ENCODE measurements around the gene TACR1.

- no peak for TF ChIP-seq POLR2A (IDR thresholded peaks at IDR 0.05)
- TF ChIP-seq CTCF (IDR thresholded peaks at IDR 0.05) = no peak
- TF ChIP-seq POLR2AphosphoS5 (IDR thresholded peaks at IDR 0.05) = no peak
These were observed 31.1 kb downstream of the TACR1 start for GRCh38 chr2:75168186-75168585.
